Measurements from ENCODE around the gene WDFY1.

GRCh38 chr2:223834431-223834830 lies 110.7 kb downstream of the WDFY1 start:
- TF ChIP-seq CTCF (IDR thresholded peaks at IDR 0.05; ENCODE audit: low read length): no peak
- no peak for TF ChIP-seq EZH2 (IDR thresholded peaks at IDR 0.05; ENCODE audit: borderline replicate concordance, low read length)
